Natural killer cell (primary cell): ENCODE results near the gene NELFCD. TPM values are rescaled to one million over a fixed set of nuclear protein-coding genes. Genes with fewer than 3 reads are reported as not detected.

ENCODE experiments used
- ATAC-seq, 3 donors: fragments of 150-1000 bp in 2 of 3; fragments of 200-7000 bp in 1 of 3; cut with Tn5 transposase; 1 replicate in 1 of 3; 2 replicates in 2 of 3; pipeline ENCODE4 v1.10.0; 2021; ENCODE audit warnings: mild to moderate bottlenecking in 2 of 3, moderate library complexity in 2 of 3
- DNase-seq, 2 donors: peaks; one replicate each; pipeline versions ENCODE4 v3.0.0 to v3.0.0-alpha.2; 2013 to 2021; ENCODE audit warnings: mixed read lengths in 1 of 2
- H3K27ac ChIP-seq: one replicate; pipeline ENCODE4 v1.5.1; 2013; ENCODE audit warnings: mild to moderate bottlenecking, low read length
- H3K27me3 ChIP-seq: one replicate; pipeline ENCODE4 v1.6.1; 2013; ENCODE audit warnings: low read length; ENCODE audit not compliant: control insufficient read depth, insufficient read depth
- H3K36me3 ChIP-seq: one replicate; pipeline ENCODE4 v1.6.1; 2013; ENCODE audit warnings: low read length; ENCODE audit not compliant: control insufficient read depth, insufficient read depth
- H3K4me1 ChIP-seq: one replicate; pipeline ENCODE4 v1.6.1; 2013; ENCODE audit warnings: low read length; ENCODE audit not compliant: control insufficient read depth, insufficient read depth
- H3K4me3 ChIP-seq: one replicate; pipeline ENCODE4 v1.5.1; 2013; ENCODE audit warnings: low read length
- H3K9me3 ChIP-seq: one replicate; pipeline ENCODE4 v1.6.1; 2013; ENCODE audit warnings: low read length; ENCODE audit not compliant: control insufficient read depth, insufficient read depth
- H3K27ac Mint-ChIP-seq, 2 donors: one replicate each; pipeline ENCODE4 v1.8.0; 2022; ENCODE audit warnings: mild to moderate bottlenecking in 2 of 2, mixed read lengths in 2 of 2, moderate library complexity in 1 of 2
- H3K27me3 Mint-ChIP-seq, 2 donors: one replicate each; pipeline ENCODE4 v1.8.0; 2022; ENCODE audit warnings: low read depth in 2 of 2, mixed read lengths in 2 of 2
- H3K36me3 Mint-ChIP-seq: one replicate; pipeline ENCODE4 v1.8.0; 2022; ENCODE audit warnings: mixed read lengths
- H3K4me1 Mint-ChIP-seq, 2 donors: one replicate each; pipeline ENCODE4 v1.8.0; 2022; ENCODE audit warnings: mixed read lengths in 2 of 2
- H3K4me3 Mint-ChIP-seq: one replicate; pipeline ENCODE4 v1.8.0; 2022; ENCODE audit warnings: mild to moderate bottlenecking, moderate library complexity, mixed read lengths
- H3K9me3 Mint-ChIP-seq, 2 donors: one replicate each; pipeline ENCODE4 v1.8.0; 2022; ENCODE audit warnings: mixed read lengths in 2 of 2
- WGBS: methylation state at CpG from one replicate; pipeline ENCODE4 v1.1.7; 2013; ENCODE audit warnings: missing lambda C conversion rate; ENCODE audit not compliant: insufficient coverage; 5-methylcytosine and 5-hydroxymethylcytosine counted together
- intact Hi-C: fragments of 100-400 bp; cut with micrococcal nuclease; formaldehyde crosslinking; loops from one replicate; pipeline ENCODE4 v1.14.2; 2022
- total RNA-seq, 4 donors: library from RNA; stranded (reverse); fragments of 120-200 nt in 1 of 4; gene quantifications; one replicate each; pipeline versions ENCODE4 v1.2.3 to v1.2.4, GENCODE V29; 2013 to 2022
- TF ChIP-seq, protein P1 (sequence below): fragments of 200-600 bp; IDR thresholded peaks from one replicate; pipeline ENCODE4 v1.8.0; 2022; ENCODE audit warnings: antibody characterized with exemption

Gene NELFCD
- total RNA-seq, 3 donors from 2014 or later (not counting 1 experiment from before 2014, with no cell fraction given) = 75.7 to 105 (median 92.6) TPM

DNA sequence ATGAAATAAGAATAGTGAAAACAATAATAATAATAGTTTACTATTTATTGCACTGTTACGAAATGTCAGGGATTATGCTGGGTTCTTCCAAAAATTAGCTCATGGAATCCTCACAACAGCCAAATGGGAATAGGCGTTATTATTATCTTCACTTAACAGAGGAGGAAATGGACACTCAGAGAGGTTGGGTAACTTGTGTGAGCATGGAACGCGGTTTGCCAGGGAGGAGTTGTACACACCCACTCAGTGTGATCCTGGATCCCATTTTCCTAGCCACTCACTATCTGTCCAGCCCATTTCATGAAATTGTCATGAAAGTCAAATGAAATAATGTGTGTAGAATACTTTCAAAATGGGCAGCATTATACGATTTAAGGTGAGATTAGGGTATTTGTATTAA lies 4.6 kb downstream of the NELFCD start:
- H3K27ac Mint-ChIP-seq = no peak overlapping the region

DNA sequence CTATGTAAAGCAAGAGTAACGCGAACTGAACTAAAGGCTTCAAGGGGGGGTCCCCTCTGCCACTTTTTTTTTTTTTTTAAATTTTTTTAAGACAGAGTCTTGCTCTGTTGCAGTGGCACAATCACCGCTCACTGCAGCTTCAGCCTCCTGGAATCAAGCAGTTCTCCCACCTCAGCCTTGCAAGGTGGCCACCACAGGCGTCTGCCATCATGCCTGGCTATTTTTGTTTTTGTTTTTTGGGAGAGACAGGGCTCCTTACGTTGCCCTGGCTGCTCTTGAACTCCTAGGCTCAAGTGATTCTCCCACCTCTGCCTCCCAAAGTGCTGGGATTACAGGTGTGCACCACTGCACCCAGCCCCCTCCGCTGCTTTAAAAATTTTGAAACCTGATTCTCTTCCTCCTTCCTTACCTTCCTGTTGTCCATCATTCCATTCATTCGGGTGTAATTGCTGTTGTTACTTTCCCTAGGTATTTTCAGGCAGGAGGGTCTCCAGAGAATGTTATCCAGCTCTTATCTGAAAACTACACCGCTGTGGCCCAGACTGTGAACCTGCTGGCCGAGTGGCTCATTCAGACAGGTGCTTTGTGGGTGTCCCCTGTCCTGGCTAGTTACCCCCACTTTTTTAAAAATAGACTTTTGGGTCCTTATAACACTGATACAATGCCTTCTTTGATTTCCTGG lies 5.4 kb downstream of the NELFCD start:
- Histone ChIP-seq H3K36me3 (peaks cover 52% of the 10 kb centered on the region), H3K4me1 (peaks cover 26% of the 10 kb centered on the region), H3K27me3 (no peaks in the 10 kb centered on the region), H3K9me3 (no peaks in the 10 kb centered on the region), H3K27ac (no peak overlapping the region), H3K4me3 (no peak overlapping the region)
- WGBS = 89% methylated on average over 9 of the region's 9 CpGs
- Mint-ChIP-seq H3K27me3 (no peaks in the 10 kb centered on the region), H3K9me3 (no peaks in the 10 kb centered on the region), H3K36me3 (peaks cover 25% of the 10 kb centered on the region), H3K27ac (no peak overlapping the region), H3K4me1 (peaks cover 27 to 29% of the 10 kb centered on the region in 2 donors), H3K4me3 (no peak overlapping the region)
- DNase-seq (no peak), ATAC-seq (no peak)
- intact Hi-C loops = no loop called here
- TF ChIP-seq, protein P1, sequence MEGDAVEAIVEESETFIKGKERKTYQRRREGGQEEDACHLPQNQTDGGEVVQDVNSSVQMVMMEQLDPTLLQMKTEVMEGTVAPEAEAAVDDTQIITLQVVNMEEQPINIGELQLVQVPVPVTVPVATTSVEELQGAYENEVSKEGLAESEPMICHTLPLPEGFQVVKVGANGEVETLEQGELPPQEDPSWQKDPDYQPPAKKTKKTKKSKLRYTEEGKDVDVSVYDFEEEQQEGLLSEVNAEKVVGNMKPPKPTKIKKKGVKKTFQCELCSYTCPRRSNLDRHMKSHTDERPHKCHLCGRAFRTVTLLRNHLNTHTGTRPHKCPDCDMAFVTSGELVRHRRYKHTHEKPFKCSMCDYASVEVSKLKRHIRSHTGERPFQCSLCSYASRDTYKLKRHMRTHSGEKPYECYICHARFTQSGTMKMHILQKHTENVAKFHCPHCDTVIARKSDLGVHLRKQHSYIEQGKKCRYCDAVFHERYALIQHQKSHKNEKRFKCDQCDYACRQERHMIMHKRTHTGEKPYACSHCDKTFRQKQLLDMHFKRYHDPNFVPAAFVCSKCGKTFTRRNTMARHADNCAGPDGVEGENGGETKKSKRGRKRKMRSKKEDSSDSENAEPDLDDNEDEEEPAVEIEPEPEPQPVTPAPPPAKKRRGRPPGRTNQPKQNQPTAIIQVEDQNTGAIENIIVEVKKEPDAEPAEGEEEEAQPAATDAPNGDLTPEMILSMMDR = no peak

More for the DNA sequence above, 4.6 kb downstream of the NELFCD start:
- TF ChIP-seq, protein P1 = no peak
- Histone ChIP-seq H3K4me3 (no peak overlapping the region), H3K4me1 (peaks cover 29% of the 10 kb centered on the region), H3K9me3 (no peaks in the 10 kb centered on the region), H3K36me3 (peaks cover 44% of the 10 kb centered on the region), H3K27ac (no peak overlapping the region), H3K27me3 (no peaks in the 10 kb centered on the region)
- no peak for DNase-seq
- H3K36me3 Mint-ChIP-seq = peaks cover 23% of the 10 kb centered on the region
- no peaks in the 10 kb centered on the region for H3K27me3 Mint-ChIP-seq
- H3K4me1 Mint-ChIP-seq = peaks cover 27 to 29% of the 10 kb centered on the region in 2 donors
- no peak for ATAC-seq
- no peaks in the 10 kb centered on the region for H3K9me3 Mint-ChIP-seq
- no peak overlapping the region for H3K4me3 Mint-ChIP-seq
- WGBS = 93% methylated on average over 4 of the region's 5 CpGs
- intact Hi-C loops = no loop called here

DNA sequence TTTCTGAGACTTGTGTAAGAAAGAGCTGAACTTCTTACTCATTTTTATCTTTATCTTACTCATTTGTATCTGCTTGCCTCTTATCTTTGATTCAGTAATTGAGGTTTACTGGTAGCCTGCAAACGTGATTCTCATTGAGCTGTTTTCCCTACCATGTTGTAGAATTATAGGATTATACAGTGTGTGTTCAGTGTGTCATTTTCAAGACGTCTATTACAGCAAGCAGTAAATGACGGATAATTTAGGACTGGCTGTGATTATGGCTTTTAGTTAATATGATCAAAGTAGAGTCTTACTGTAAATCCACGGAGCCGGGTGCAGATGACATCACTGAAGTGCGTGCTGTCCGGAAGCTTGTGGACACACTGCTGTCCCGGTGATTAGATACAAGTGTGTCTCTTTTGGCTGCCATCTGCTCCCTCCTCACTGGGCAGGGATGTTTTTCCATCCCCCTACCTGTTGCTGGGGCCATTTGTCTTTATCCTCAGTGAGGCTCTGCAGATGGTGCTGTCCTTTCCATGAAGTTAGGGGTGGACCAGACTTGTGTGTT lies 6.0 kb downstream of the NELFCD start:
- no peak for ATAC-seq
- 92% methylated on average over 8 of the region's 8 CpGs for WGBS
- Histone ChIP-seq H3K4me1 (peaks cover 22% of the 10 kb centered on the region), H3K27ac (no peak overlapping the region), H3K36me3 (peaks cover 58% of the 10 kb centered on the region), H3K4me3 (no peak overlapping the region), H3K27me3 (no peaks in the 10 kb centered on the region), H3K9me3 (no peaks in the 10 kb centered on the region)
- Mint-ChIP-seq H3K27ac (no peak overlapping the region), H3K9me3 (no peaks in the 10 kb centered on the region), H3K4me1 (peaks cover 24 to 26% of the 10 kb centered on the region in 2 donors), H3K36me3 (peaks cover 30% of the 10 kb centered on the region), H3K27me3 (no peaks in the 10 kb centered on the region), H3K4me3 (no peak overlapping the region)
- intact Hi-C loops = no loop called here
- DNase-seq = no peak
- TF ChIP-seq, protein P1 = no peak
